Right ventricle myocardium inferior (tissue), 1 donor: ENCODE measurements around the gene TCOF1. TPM values are rescaled to one million over a fixed set of nuclear protein-coding genes. Genes with fewer than 3 reads are reported as not detected.

ENCODE experiments used
- ATAC-seq: fragments of 200-7000 bp; cut with Tn5 transposase; one replicate; pipeline ENCODE4 v1.9.1; 2020; ENCODE audit warnings: mild to moderate bottlenecking, moderate library complexity
- DNase-seq: peaks from one replicate; pipeline ENCODE4 v3.0.0; 2021; ENCODE audit errors: missing footprints
- intact Hi-C: fragments of 100-400 bp; cut with DNase I; formaldehyde crosslinking; loops from one replicate; pipeline ENCODE4 v1.11.0; 2022
- total RNA-seq: library from RNA; stranded (reverse); fragmentation: NEBNext Ultra II Directional; extraction: Animal tissue kit (Norgen Biotek cat#: 25700); gene quantifications from one replicate; pipeline ENCODE4 v1.2.1, GENCODE V29; 2021
- donor health status: DM: no; HTN: yes; CAD: no; lungs with severe emphysema.

The TCOF1 gene
- total RNA-seq, 1 donor from 2014 or later = 17.8 TPM

DNA sequence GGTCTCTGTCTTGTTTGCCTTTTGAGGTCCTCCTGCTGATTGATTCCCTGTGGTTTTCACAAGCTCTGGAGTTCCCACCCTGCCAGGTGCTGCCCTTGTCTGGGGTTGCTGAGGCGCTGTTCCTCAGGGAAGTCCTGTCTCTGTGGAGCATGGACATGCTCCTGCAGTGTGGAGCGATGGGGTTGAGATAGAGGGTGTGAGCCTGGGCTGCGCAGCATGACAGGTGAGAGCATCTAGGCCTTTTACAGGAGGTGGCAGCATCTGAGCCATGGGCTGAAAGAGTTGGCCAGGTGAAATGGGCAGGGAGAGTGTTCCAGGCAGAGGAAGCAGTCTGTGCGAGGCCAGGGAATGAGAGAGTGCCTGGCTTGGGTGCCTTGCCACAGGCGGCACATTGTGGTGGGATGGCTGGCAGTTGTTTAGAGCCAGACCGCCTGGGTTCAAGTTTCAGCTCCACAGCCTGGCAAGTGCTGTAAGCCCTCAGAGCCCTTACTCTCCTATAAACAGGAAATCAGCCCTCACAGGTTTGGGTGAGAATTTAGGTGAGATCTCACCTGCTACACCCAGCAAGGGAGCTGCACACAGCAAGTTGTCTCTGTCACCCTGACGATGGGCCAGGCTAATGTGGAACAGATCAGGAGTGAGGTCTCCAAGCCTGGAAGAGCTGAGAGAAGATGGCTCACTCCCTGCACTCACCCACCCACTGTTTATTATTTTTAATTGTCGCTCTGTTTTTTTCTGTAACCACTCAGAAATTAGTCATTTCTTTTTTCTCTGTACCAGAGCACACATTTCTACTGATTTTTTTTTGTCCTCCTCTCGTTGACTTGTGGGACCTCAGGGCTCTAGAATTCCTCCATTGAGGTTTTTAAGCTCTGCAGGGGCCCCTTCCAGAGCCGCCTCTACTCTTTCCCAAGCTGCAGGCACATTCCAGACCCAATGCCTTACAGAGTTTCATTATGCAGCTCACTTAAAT is 19.6 kb downstream of the TCOF1 start:
- no peak for ATAC-seq
- DNase-seq = peak; percentile 63
- intact Hi-C loops = no loop called here

DNA sequence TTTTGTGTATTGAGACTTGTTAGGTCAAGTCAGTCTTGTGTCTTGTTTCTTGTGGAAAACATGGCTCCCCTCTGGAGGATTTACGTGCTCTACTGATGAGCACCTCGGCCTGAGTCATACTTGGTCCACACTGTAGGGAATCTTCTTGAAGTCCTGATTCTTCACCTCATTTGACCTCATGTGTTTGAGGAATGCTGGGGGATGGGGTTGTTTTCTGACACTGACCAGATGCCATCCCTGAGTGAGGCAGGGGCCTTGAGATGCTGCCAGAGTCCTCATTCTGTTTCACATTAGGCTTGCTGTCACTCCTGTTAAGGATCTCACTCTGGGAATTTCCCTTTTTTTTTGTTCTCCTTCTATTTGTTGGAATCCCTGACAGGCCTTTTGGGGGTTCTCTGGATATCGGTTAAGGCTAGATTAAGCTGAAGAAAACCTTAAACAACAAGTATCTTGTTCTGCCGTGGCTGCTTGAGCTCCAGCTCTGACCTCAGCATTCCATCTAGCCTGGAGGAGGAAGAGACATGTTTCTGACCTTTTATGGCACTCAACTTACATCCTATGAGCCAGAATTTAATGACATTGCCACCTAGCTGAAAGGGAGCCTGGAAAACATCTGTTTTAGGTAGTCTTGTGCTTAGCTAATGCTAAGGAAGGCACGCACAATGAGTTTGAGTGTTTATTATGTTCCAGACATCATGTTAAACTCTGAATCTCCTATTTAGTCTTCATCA is 20.6 kb downstream of the TCOF1 start:
- intact Hi-C loops = no loop called here
- no peak for DNase-seq
- no peak for ATAC-seq

DNA sequence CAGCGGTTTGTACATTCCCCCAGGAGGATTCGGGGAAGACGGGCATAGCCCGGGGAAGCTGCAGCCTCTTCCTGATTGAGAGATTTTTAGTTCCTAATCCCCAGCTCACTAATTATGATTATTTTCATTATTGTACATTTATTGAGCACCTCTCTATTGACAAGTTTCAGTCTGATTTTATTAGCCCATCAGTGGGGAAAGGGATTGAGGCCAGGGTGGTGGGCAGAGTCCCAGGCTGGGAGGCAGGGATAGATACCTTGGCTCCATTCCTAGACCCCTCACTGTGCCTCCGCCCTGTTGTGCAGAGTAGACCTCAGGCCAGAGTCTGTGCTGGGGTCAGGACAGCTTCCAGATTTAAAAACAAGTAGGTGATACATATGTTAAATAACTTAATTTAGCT is 27.2 kb downstream of the TCOF1 start:
- ATAC-seq (no peak), DNase-seq (peak; percentile 32)
- intact Hi-C loops = no loop called here

DNA sequence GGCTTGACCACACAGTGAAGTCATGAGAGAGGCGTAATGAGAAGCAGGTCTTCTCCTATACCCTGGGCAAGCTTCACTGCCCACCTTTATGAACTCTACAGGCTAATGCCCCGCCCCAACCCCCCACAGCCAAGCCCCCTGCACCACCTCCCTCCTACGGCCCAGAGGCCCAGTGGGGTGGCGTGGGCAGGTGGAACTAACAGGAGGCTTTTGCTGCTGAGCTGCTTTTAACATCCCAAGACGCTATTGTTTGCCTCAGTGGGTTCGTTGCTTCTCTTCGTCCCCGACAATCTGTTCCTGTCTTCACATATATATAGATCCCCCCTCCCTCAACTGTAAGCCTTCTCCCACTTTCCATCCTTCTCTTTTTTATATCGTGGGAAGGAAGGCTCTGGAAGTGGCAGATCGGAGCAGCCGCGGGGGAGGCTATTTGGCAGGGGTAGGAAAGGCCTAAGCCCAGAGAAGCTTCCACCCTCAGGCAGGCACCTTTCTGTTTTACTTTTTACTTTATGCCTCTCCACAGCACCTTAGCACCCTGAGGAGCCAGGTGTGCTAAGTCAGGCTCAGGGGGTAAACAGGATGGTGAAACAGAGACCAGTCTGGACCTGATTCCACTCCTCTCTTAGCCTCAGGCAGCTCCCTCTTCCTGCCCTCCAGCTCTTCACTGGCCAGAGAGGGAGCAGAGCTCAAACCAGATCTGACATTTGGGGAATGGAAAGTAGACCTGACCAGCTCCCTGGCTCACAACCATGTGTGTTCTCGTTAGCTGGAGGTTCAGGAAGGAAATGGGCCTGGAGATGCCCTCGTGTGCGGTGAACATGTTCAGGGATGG is 28.7 kb downstream of the TCOF1 start:
- intact Hi-C loops = no loop called here
- no peak for ATAC-seq

DNA sequence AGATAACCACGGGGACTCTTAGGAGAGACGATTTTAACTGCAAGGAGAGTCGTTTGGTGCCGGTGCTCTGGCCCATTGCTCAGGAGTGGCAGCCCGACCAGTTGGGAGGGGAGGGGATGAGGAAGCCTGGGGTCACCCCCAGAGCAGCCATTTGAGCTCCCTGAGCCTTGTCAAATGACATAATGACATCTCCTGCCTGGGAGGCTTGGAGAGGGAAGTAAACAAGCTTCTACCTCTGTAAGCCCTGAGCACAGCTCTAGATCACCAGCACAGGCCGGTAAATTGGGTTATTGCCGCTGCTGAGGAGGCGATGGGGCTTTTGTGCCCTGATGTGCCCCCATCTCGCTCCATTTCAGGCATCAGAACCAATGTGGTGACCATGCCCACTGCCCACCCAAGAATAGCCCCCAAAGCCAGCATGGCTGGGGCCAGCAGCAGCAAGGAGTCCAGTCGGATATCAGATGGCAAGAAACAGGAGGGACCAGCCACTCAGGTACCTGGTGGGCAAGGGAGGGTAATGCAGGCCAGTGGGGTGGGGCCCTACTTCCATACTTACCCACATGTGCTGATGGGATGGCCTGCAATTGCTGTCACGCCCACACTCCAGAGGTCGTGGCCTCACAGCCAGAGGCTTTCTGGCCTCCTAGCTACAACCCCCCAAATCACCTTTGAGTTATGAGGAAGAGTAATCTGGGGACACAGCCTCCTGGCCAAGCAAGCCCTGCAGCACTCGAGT is 32.2 kb downstream of the TCOF1 start:
- peak; percentile 25 for DNase-seq
- intact Hi-C loops = no loop called here
- no peak for ATAC-seq

More for the DNA sequence above, 28.7 kb downstream of the TCOF1 start:
- DNase-seq = no peak

DNA sequence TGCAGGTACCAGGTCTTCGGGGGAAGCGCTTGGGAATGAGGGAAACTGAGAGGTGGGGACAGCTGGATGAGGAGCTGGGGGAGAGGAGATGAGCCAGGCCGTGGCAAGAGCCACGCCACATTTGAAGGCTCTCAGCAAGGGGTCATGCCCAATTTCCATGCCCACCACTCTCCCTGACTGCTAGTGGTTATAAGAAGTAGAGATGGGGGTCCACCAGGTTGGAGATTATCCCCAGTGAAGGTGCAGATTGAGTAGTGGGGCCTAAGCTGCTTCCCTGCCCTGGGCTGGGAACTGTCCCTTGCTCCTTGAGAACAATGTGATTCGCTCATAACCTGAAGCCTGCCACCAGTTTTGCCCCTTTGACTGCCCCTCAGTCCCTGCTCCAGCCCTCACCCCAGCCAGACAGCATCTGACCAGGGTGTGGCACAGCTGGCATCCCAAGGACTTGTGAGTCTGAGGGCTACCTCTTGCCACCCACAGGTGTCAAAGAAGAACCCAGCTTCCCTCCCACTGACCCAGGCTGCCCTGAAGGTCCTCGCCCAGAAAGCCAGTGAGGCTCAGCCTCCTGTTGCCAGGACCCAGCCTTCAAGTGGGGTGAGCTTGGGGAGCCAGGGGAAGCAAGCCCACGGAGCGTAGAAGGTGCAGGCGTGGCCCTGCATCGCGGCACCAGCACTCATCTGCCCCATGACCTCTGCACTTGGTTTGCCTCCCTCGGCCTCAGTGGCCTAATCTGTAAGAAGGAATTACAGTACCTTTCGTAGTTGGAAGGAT is 33.8 kb downstream of the TCOF1 start:
- ATAC-seq = no peak
- DNase-seq = no peak
- intact Hi-C loops = no loop called here

DNA sequence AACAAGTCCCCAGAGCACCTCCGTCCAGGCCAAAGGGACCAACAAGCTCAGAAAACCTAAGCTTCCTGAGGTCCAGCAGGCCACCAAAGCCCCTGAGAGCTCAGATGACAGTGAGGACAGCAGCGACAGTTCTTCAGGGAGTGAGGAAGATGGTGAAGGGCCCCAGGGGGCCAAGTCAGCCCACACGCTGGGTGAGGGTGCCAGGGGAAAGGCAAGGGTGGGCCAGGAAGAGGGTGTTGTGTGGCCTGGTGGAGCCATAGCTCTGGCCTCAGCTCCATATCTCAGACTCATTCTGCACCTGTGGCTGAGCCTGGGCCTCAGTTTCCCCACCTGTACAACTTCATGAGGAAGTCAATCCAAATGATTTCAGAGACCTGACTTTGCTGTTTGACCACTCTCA is 34.5 kb downstream of the TCOF1 start:
- ATAC-seq = no peak
- intact Hi-C loops = no loop called here

DNA sequence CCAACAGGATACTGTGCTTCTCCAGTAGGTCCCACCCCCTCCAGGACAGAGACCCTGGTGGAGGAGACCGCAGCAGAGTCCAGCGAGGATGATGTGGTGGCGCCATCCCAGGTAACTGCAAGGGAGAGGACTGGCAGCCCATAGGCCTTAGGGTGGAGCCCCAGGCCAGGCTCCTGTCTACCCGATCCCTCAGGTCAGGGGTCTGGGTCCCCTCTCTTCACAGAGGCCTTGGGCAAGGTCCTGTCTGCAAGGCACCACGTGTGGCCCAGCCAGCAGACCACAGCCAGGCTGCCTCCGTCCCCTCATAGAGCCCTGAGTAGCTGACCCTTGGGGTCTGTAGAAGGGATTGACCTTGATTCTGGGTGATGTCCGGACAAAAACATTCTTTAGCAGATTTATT is 35.2 kb downstream of the TCOF1 start:
- intact Hi-C loops = no loop called here
- no peak for ATAC-seq

More for the DNA sequence above, 34.5 kb downstream of the TCOF1 start:
- DNase-seq = no peak

DNA sequence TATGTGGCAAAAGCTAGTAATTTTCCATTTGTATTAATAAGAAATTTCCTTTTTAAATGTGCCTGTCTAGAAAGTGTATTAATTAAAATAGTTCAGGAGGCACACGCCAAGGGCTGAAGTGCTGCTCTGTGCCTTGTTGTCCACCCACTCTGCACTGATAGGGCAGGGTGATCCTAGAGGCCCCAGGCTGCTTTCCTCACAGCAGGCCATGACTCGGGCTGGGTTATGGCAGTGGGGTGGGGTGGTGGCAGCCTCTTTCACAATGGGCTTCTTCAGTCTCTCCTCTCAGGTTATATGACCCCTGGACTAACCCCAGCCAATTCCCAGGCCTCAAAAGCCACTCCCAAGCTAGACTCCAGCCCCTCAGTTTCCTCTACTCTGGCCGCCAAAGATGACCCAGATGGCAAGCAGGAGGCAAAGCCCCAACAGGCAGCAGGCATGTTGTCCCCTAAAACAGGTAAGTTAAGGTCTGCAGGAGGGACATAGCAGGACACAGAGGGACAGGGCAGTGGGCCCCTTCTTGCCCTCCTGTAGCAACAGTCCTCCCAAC is 35.7 kb downstream of the TCOF1 start:
- intact Hi-C loops = no loop called here
- DNase-seq = no peak
- no peak for ATAC-seq

More for the DNA sequence above, 35.2 kb downstream of the TCOF1 start:
- DNase-seq = no peak

DNA sequence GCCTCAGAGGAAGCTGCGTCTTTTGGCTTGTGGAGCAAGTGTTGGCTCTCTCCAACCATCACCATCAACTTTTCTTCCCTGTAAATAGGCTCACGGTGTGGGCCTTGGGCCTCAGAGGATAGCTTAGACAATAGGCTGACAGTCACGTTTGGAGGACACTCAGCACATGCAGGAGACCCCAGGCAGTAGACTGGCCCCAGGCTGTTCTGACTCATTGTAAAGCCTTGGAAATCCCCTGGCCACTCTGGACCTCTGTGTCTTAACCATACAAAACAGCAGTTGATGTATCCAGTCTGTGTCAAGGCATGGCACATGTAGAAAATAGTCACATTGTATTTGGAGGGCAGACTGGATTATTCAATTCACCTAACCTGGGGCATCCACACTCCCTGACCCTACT is 36.6 kb downstream of the TCOF1 start:
- intact Hi-C loops = no loop called here

DNA sequence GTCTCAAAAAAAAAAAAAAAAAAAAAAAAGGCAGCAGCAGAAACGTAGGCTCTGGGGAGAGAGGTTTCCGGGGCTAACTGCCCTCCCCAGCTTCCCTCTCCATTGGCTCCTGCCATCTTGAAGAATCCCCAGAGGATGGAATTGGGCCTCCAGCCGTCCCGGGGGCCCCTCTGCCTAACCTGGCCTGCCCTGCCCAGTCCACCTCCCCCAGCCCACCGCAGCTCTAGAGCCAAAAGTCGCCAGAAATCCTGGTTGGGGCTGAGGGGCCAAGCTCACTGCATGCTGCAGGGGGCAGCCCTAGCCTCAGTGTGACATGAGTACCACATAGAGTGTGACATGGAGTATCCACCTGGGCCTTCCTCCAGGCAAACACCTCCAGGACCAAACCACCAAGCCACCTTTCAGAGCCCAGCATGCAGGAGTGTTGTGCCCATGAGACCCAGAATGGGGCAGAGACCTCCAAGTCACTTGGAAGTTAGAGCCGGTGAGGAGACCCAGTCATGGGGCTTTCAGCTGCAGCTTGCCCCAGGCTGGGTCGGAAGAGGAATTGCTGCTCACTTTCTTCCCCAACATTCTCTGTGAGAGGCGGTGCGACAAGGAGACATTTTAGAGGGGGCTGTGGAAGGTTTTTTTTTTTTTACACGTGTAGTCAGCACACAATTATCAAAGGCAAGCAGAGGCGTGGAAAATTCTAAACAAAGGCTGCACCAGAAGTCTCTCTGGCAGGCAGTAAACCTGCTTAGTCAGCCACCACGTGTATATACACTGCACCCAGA is 37.6 kb downstream of the TCOF1 start:
- intact Hi-C loops = no loop called here
- ATAC-seq (no peak), DNase-seq (no peak)

More for the DNA sequence above, 36.6 kb downstream of the TCOF1 start:
- DNase-seq = no peak
- no peak for ATAC-seq

DNA sequence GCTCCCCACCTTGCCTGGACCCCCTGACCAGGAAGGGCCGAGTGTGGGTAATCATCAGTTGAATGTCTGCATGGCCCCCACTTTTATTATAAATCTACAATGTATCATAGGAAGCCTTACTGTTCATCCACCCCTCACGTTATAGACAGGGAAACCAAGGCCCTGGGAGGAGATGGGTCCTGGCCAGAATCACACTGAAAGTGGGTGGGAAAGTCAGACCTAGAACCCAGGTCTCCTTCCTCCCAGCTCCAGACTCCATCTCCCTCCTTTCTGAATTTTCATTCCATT is 38.1 kb downstream of the TCOF1 start:
- intact Hi-C loops = no loop called here
- ATAC-seq = no peak
- DNase-seq = no peak

DNA sequence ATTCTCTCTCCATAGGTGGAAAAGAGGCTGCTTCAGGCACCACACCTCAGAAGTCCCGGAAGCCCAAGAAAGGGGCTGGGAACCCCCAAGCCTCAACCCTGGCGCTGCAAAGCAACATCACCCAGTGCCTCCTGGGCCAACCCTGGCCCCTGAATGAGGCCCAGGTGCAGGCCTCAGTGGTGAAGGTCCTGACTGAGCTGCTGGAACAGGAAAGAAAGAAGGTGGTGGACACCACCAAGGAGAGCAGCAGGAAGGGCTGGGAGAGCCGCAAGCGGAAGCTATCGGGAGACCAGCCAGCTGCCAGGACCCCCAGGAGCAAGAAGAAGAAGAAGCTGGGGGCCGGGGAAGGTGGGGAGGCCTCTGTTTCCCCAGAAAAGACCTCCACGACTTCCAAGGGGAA is 38.8 kb downstream of the TCOF1 start:
- ATAC-seq (no peak), DNase-seq (no peak)
- intact Hi-C loops = no loop called here

DNA sequence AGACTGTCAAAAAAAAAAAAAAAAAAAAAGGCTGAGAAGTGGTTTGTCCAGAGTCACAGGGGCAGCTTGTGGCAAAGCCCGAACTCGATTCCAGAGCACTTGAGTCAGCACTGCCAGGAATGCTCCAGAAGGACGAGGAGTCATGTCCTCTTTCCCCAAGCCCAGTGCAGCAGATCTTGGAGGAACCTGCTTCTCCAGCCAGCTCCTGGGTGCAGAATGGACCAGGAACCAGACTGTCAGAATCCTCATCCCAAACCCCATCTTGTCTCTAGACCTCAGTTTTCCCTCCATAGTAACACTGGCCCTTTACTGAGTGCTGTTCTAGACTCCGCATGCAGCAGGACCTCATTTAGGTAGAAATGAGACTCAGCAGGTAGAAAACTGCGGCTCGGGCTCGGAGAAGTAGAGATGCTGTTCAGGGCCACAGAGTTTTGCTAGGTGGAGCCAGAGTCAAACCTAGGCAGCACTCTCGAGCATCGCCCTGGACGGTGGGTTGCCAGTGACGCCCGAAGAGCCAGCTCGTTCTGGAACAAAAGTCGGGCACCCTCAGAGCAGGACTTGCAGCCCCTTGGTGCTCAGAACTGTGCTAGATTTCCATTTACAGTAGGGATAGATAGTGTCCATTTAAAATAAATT is 39.8 kb downstream of the TCOF1 start:
- ATAC-seq (no peak), DNase-seq (no peak)
- intact Hi-C loops = no loop called here

DNA sequence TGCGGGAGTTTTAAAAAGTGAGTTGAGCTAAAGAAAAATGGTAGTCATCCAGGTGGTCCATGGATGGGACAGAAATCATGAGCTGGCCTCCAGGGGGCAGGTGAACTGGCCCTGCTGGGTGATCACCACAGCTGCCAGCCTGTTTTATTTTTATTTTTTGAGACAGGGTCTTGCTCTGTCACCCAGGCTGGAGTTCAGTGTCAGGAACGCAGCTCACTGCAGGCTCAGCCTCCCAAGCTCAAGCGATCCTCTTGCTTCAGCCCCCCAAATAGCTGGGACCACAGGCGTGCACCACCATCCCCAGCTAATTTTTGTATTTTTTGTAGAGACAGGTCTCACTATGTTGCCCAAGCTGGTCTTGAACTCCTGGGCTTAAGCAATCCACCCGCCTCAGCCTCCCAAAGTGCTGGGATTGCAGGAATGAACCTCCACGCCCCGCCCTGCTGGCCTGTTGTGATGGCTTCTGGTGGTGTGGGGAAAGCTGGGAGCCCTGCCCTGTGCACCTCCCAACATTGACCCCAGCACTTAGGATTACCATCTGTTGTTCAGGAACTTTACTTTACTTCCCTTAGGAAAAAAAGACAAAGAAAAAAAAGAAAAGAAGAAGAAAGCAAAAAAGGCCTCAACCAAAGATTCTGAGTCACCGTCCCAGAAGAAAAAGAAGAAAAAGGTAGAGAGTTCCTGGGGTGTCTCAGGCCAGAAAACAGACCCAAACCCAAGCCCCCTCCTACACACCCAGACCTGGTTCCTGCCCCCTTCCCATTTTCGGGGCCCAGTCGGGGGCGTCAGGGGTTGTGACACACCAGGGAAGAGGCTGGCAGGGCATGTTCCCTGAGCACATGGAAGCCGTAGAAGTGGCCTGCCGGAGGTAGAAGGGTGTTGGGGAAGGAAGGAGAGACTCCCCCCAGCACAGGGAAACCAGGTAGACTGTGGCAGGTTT is 40.6 kb downstream of the TCOF1 start:
- no peak for ATAC-seq
- no peak for DNase-seq
- intact Hi-C loops = no loop called here
